HG03103 (cell line): Measurements from ENCODE around the gene CDH8.

Source experiments
- ATAC-seq: cut with Tn5 transposase; IDR thresholded peaks from one replicate; pipeline ENCODE4 v1.9.1; 2021; ENCODE audit warnings: low read depth; ENCODE audit not compliant: unreplicated experiment

Gene CDH8

GRCh38 chr16:62033065-62033464 is 3.2 kb downstream of the CDH8 start:
- ATAC-seq, result no peak

GRCh38 chr16:62029947-62030346 is 6.3 kb downstream of the CDH8 start:
- no peak for ATAC-seq

GRCh38 chr16:62022688-62023087 is 13.6 kb downstream of the CDH8 start:
- no peak for ATAC-seq

GRCh38 chr16:62021161-62021581 is 15.1 kb downstream of the CDH8 start:
- ATAC-seq, result no peak

- ATAC-seq, result no peak
Measured at GRCh38 chr16:62020681-62021080, 15.6 kb downstream of the CDH8 start.

- ATAC-seq, result no peak
Measured at GRCh38 chr16:62019851-62020250, 16.4 kb downstream of the CDH8 start.

GRCh38 chr16:62018301-62019060 is 17.8 kb downstream of the CDH8 start:
- no peak for ATAC-seq

- no peak for ATAC-seq
Measured at GRCh38 chr16:62014319-62014923, 21.8 kb downstream of the CDH8 start.

GRCh38 chr16:62010186-62010585 is 26.1 kb downstream of the CDH8 start:
- no peak for ATAC-seq

GRCh38 chr16:61998460-61998859 is 37.8 kb downstream of the CDH8 start:
- ATAC-seq, result no peak

- ATAC-seq, result no peak
Measured at GRCh38 chr16:61993108-61993507, 43.1 kb downstream of the CDH8 start.

GRCh38 chr16:61987474-61988012 is 48.7 kb downstream of the CDH8 start:
- no peak for ATAC-seq

GRCh38 chr16:61969077-61969382 is 67.2 kb downstream of the CDH8 start:
- no peak for ATAC-seq

GRCh38 chr16:61968242-61969076 is 67.8 kb downstream of the CDH8 start:
- ATAC-seq, result no peak

GRCh38 chr16:61957075-61957855 is 79.0 kb downstream of the CDH8 start:
- no peak for ATAC-seq

GRCh38 chr16:61952841-61953240 is 83.4 kb downstream of the CDH8 start:
- no peak for ATAC-seq

- ATAC-seq, result no peak
Measured at GRCh38 chr16:61948414-61948813, 87.8 kb downstream of the CDH8 start.

- no peak for ATAC-seq
Measured at GRCh38 chr16:61946019-61946418, 90.2 kb downstream of the CDH8 start.

- no peak for ATAC-seq
Measured at GRCh38 chr16:61945511-61945910, 90.7 kb downstream of the CDH8 start.

GRCh38 chr16:61944004-61944403 is 92.2 kb downstream of the CDH8 start:
- no peak for ATAC-seq

GRCh38 chr16:61940611-61941010 is 95.6 kb downstream of the CDH8 start:
- ATAC-seq, result no peak
